HepG2 (cell line): ENCODE results near the gene MAP2K3. TPM values are rescaled to one million over a fixed set of nuclear protein-coding genes. Genes with fewer than 3 reads are reported as not detected.

Experiments
- AGO2 ChIP-seq: fragments of 200-400 bp; formaldehyde crosslinking; optimal IDR thresholded peaks from 2 replicates; pipeline ENCODE3; 2017; ENCODE audit warnings: mild to moderate bottlenecking, low read depth, low read length, moderate library complexity
- ATF4 ChIP-seq, 2 experiments: fragments of 450-650 bp in 1 of 2; sonication (generic) in 1 of 2; formaldehyde crosslinking; IDR thresholded peaks; 2 replicates each; pipeline versions ENCODE4 v1.5.0 to v1.8.0; 2020 to 2022; ENCODE audit warnings: mild to moderate bottlenecking in 1 of 2, missing genetic modification reagents in 1 of 2
- CEBPG ChIP-seq: IDR thresholded peaks from 2 replicates; pipeline ENCODE4 v1.6.1; 2016
- CHD4 ChIP-seq: fragments of 200-600 bp; sonication (generic); IDR thresholded peaks from 2 replicates; pipeline ENCODE4 v1.7.0; 2017; ENCODE audit warnings: mild to moderate bottlenecking, low read length, borderline replicate concordance
- HDAC1 ChIP-seq: sonication (generic); formaldehyde crosslinking; IDR thresholded peaks from 2 replicates; pipeline ENCODE4 v1.5.1; 2020; ENCODE audit warnings: mild to moderate bottlenecking, missing genetic modification reagents
- MIXL1 ChIP-seq: IDR thresholded peaks from 2 replicates; pipeline ENCODE4 v1.6.1; 2016
- PCBP2 ChIP-seq: fragments of 200-400 bp; formaldehyde crosslinking; optimal IDR thresholded peaks from 2 replicates; pipeline ENCODE3; 2018; ENCODE audit warnings: low read length, low read depth; ENCODE audit not compliant: poor library complexity, severe bottlenecking
- RBM22 ChIP-seq: fragments of 200-400 bp; formaldehyde crosslinking; optimal IDR thresholded peaks from 2 replicates; pipeline ENCODE3; 2017; ENCODE audit warnings: mild to moderate bottlenecking, low read length, moderate library complexity
- SALL2 ChIP-seq: sonication (generic); formaldehyde crosslinking; IDR thresholded peaks from 2 replicates; pipeline ENCODE4 v1.8.1; 2023; ENCODE audit warnings: mild to moderate bottlenecking, missing genetic modification reagents, inconsistent platforms
- TBX3 ChIP-seq: fragments of 450-650 bp; IDR thresholded peaks from 2 replicates; pipeline ENCODE4 v1.6.1; 2017; ENCODE audit warnings: antibody characterized with exemption, mild to moderate bottlenecking, inconsistent platforms, borderline replicate concordance
- ZMYM4 ChIP-seq: sonication (generic); formaldehyde crosslinking; IDR thresholded peaks from 2 replicates; pipeline ENCODE4 v1.8.1; 2023; ENCODE audit warnings: mild to moderate bottlenecking, missing genetic modification reagents
- ZNF180 ChIP-seq: sonication (generic); formaldehyde crosslinking; IDR thresholded peaks from 2 replicates; pipeline ENCODE4 v1.4.0; 2020; ENCODE audit warnings: low read depth, missing genetic modification reagents, borderline replicate concordance
- ZNF225 ChIP-seq: sonication (generic); formaldehyde crosslinking; IDR thresholded peaks from 2 replicates; pipeline ENCODE4 v1.4.0; 2020; ENCODE audit warnings: mild to moderate bottlenecking, missing genetic modification reagents
- ZNF280B ChIP-seq: sonication (generic); formaldehyde crosslinking; IDR thresholded peaks from 2 replicates; pipeline ENCODE4 v1.5.0; 2020; ENCODE audit warnings: missing genetic modification reagents, mild to moderate bottlenecking, borderline replicate concordance
- ZNF292 ChIP-seq: sonication (generic); formaldehyde crosslinking; IDR thresholded peaks from 2 replicates; pipeline ENCODE4 v1.8.1; 2022; ENCODE audit warnings: mild to moderate bottlenecking, low read depth, missing genetic modification reagents, borderline replicate concordance
- ZNF772 ChIP-seq: sonication (generic); formaldehyde crosslinking; IDR thresholded peaks from 2 replicates; pipeline ENCODE4 v1.5.0; 2020; ENCODE audit warnings: mild to moderate bottlenecking, missing genetic modification reagents
- polyA plus RNA-seq, 8 experiments: library from polyadenylated mRNA; depleted of rRNA in 3 of 8; stranded (reverse) in 7 of 8; unstranded in 1 of 8; fragments of >200 nt; fragmentation: Illumina TruSeq in 4 of 8; extraction: Trizol in 4 of 8; gene quantifications; 2 replicates each; pipeline versions ENCODE4 v1.2.1 to v1.2.3, GENCODE V29; 2011 to 2016; ENCODE audit warnings: low read depth in 4 of 8, missing spikeins in 1 of 8, mixed read lengths in 1 of 8; ENCODE audit not compliant: insufficient read depth in 1 of 8
- total RNA-seq, 5 experiments: library from RNA; depleted of rRNA; stranded (reverse); fragments of >200 nt; fragmentation: Illumina TruSeq; extraction: Trizol; gene quantifications; 2 replicates each; pipeline ENCODE4 v1.2.3, GENCODE V29; 2016; ENCODE audit warnings: low read depth in 1 of 5
- TF ChIP-seq, protein P1 (sequence below): IDR thresholded peaks from 2 replicates; pipeline ENCODE4 v1.6.1; 2016; ENCODE audit warnings: missing compliant biosample characterization, missing genetic modification reagents, borderline replicate concordance
- TF ChIP-seq, protein P2 (sequence below): sonication (generic); formaldehyde crosslinking; conservative IDR thresholded peaks from 2 replicates; pipeline ENCODE4 v1.8.1; 2023; ENCODE audit warnings: missing genetic modification reagents
- TF ChIP-seq, protein P3 (sequence below): sonication (generic); formaldehyde crosslinking; IDR thresholded peaks from 2 replicates; pipeline ENCODE4 v1.8.0; 2022; ENCODE audit warnings: mild to moderate bottlenecking, missing genetic modification reagents, moderate library complexity
- TF ChIP-seq, protein P4 (sequence below): sonication (generic); formaldehyde crosslinking; IDR thresholded peaks from 2 replicates; pipeline ENCODE4 v1.5.1; 2020; ENCODE audit warnings: missing genetic modification reagents, mild to moderate bottlenecking, borderline replicate concordance

The MAP2K3 gene
- total and polyA plus RNA-seq, 2 of the 13 experiments (the other 11 are each of a cell fraction or from before 2014, with no cell fraction given), result 20.5 to 27.4 TPM

DNA sequence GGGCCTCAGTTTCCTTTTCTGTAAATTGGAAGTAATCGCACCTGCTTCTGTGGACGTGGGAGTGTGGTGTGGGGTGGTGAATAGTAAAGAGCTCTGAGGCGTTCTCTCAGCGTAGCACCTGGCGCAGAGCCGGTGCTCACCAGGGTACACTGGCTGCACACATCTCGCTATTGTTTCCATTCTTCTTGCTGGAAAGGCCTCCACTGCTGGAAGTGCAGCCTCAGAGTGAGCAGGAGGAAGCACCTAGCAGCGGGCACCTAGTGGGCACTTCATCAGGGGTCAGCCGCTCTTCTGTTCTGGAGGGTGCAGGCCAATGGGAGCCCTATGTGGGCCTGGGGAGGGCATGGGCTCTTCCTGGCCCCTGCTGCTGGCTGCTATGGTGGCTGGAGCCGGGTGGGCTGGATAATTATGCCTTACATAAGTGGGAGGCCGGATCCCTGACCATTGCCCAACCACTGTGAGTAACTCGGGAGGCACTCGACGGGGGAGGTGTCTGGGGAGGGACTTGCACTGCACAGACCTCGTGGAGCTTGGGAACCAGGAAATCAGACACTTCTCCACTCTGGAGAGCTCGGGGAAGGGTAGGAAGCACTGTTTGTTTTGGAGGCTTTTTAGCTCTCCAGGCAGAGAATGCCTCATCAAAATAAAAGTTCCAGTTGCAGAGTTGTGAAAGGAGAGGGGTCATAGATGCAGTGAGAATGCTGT, 1.7 kb downstream of the MAP2K3 start (continued):
- peak; percentile 30; the same call in 1 of the 2 replicates for TF ChIP-seq TBX3
- no peak for TF ChIP-seq PCBP2
- TF ChIP-seq, protein P1, sequence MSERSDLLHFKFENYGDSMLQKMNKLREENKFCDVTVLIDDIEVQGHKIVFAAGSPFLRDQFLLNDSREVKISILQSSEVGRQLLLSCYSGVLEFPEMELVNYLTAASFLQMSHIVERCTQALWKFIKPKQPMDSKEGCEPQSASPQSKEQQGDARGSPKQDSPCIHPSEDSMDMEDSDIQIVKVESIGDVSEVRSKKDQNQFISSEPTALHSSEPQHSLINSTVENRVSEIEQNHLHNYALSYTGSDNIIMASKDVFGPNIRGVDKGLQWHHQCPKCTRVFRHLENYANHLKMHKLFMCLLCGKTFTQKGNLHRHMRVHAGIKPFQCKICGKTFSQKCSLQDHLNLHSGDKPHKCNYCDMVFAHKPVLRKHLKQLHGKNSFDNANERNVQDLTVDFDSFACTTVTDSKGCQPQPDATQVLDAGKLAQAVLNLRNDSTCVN (CRISPR knock-in tag), result peak; percentile 61; the same call in 1 of the 2 replicates
- no peak for TF ChIP-seq ZNF280B
- TF ChIP-seq, protein P2, sequence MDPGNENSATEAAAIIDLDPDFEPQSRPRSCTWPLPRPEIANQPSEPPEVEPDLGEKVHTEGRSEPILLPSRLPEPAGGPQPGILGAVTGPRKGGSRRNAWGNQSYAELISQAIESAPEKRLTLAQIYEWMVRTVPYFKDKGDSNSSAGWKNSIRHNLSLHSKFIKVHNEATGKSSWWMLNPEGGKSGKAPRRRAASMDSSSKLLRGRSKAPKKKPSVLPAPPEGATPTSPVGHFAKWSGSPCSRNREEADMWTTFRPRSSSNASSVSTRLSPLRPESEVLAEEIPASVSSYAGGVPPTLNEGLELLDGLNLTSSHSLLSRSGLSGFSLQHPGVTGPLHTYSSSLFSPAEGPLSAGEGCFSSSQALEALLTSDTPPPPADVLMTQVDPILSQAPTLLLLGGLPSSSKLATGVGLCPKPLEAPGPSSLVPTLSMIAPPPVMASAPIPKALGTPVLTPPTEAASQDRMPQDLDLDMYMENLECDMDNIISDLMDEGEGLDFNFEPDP, result 0 out of 2 replicates have a peak, but pooled peaks have one; percentile 66
- TF ChIP-seq AGO2, result peak; percentile 43
- peak; percentile 88 for TF ChIP-seq HDAC1 (CRISPR knock-in tag)
- TF ChIP-seq, protein P3, sequence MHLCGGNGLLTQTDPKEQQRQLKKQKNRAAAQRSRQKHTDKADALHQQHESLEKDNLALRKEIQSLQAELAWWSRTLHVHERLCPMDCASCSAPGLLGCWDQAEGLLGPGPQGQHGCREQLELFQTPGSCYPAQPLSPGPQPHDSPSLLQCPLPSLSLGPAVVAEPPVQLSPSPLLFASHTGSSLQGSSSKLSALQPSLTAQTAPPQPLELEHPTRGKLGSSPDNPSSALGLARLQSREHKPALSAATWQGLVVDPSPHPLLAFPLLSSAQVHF, result no peak
- no peak for TF ChIP-seq RBM22
- TF ChIP-seq ATF4 (CRISPR knock-in tag; IDR thresholded peaks at IDR 0.05), result peak in 1 of 2 experiments; percentile 60; a peak in 1 of 4 replicates
- no peak for TF ChIP-seq SALL2 (CRISPR knock-in tag)
- peak; percentile 47; the same call in 1 of the 2 replicates for TF ChIP-seq ZNF772
- TF ChIP-seq ZNF180 (CRISPR knock-in tag), result no peak; the same call in 1 of the 2 replicates
- no peak for TF ChIP-seq ZNF225
- TF ChIP-seq CHD4, result no peak
- TF ChIP-seq, protein P4, sequence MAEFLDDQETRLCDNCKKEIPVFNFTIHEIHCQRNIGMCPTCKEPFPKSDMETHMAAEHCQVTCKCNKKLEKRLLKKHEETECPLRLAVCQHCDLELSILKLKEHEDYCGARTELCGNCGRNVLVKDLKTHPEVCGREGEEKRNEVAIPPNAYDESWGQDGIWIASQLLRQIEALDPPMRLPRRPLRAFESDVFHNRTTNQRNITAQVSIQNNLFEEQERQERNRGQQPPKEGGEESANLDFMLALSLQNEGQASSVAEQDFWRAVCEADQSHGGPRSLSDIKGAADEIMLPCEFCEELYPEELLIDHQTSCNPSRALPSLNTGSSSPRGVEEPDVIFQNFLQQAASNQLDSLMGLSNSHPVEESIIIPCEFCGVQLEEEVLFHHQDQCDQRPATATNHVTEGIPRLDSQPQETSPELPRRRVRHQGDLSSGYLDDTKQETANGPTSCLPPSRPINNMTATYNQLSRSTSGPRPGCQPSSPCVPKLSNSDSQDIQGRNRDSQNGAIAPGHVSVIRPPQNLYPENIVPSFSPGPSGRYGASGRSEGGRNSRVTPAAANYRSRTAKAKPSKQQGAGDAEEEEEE (CRISPR knock-in tag), result no peak
- peak; percentile 89 for TF ChIP-seq MIXL1 (CRISPR knock-in tag)
- TF ChIP-seq CEBPG (CRISPR knock-in tag), result peak; percentile 95
- TF ChIP-seq ZNF292 (CRISPR knock-in tag), result peak; percentile 73; the same call in 1 of the 2 replicates
- TF ChIP-seq ZMYM4 (CRISPR knock-in tag), result peak; percentile 71
